Naive B cell (primary cell): ENCODE data around the gene FAM185A. TPM values are rescaled to one million over a fixed set of nuclear protein-coding genes. Genes with fewer than 3 reads are reported as not detected.
A peak's percentile ranks its signal among the peaks of the same experiment; 100 is the strongest.
"Not testable (repeated sequence)": the region's sequence is repeated elsewhere in the genome, so short reads cannot be mapped to it uniquely, and the experiment has no call there.

Source experiments
- ATAC-seq, 2 donors: fragments of 150-1000 bp; cut with Tn5 transposase; 2 replicates each; pipeline ENCODE4 v1.10.0; 2021; ENCODE audit warnings: low read depth in 2 of 2, mild to moderate bottlenecking in 2 of 2, moderate library complexity in 2 of 2
- DNase-seq: peaks from one replicate; pipeline ENCODE4 v3.0.0; 2022
- H3K27ac Mint-ChIP-seq, 6 donors: one replicate each; pipeline ENCODE4 v1.8.0; 2020 to 2022; ENCODE audit warnings: mild to moderate bottlenecking in 6 of 6, mixed read lengths in 6 of 6, moderate library complexity in 5 of 6, inconsistent platforms in 2 of 6
- H3K27me3 Mint-ChIP-seq, 3 donors: one replicate each; pipeline ENCODE4 v1.8.0; 2021 to 2022; ENCODE audit warnings: mixed read lengths in 3 of 3, mild to moderate bottlenecking in 1 of 3
- H3K36me3 Mint-ChIP-seq, 2 donors: one replicate each; pipeline ENCODE4 v1.8.0; 2020 to 2022; ENCODE audit warnings: mixed read lengths in 2 of 2, inconsistent platforms in 1 of 2, mild to moderate bottlenecking in 1 of 2
- H3K4me1 Mint-ChIP-seq, 3 donors: one replicate each; pipeline ENCODE4 v1.8.0; 2020 to 2022; ENCODE audit warnings: mixed read lengths in 3 of 3, inconsistent platforms in 1 of 3, mild to moderate bottlenecking in 1 of 3, moderate library complexity in 1 of 3
- H3K4me3 Mint-ChIP-seq, 8 donors: one replicate each; pipeline ENCODE4 v1.8.0; 2020 to 2022; ENCODE audit warnings: mild to moderate bottlenecking in 8 of 8, mixed read lengths in 8 of 8, moderate library complexity in 8 of 8, inconsistent platforms in 2 of 8
- H3K9me3 Mint-ChIP-seq, 7 donors: one replicate each; pipeline ENCODE4 v1.8.0; 2020 to 2022; ENCODE audit warnings: mixed read lengths in 7 of 7, mild to moderate bottlenecking in 5 of 7, inconsistent platforms in 2 of 7, moderate library complexity in 1 of 7
- polyA plus RNA-seq, 6 donors: library from polyadenylated mRNA; unstranded; fragments of 300-500 nt; fragmentation: Illumina TruSeq; gene quantifications; one replicate each; pipeline ENCODE4 v1.2.3, GENCODE V29; 2021; ENCODE audit warnings: low read depth in 6 of 6

The FAM185A gene
- polyA plus RNA-seq, 6 donors from 2014 or later, result 4.7 to 11.2 (median 6.3) TPM

DNA sequence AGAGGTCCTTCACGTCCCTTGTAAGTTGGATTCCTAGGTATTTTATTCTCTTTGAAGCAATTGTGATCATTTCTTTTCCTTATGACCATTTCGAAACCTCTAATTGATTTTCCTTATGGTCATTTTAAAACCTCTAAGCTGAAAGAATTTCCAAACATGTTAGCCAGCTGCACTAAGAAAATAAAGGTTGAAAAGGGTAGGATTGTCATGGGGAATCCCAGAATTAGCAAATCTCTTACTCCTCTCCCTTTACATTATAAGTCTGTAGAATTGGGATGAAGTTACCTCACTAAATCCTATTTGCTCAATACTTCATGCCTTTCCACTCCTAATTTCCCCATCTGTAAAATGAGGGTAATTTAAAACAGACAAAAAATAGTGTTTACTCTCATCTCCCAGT lies 79.5 kb downstream of the FAM185A start:
- DNase-seq (no peak), ATAC-seq (no peak)
- Mint-ChIP-seq H3K9me3 (peaks cover 0 to 2% (median 0%) of the 10 kb centered on the region in 7 donors), H3K27me3 (no peaks in the 10 kb centered on the region), H3K36me3 (peaks cover 8 to 27% of the 10 kb centered on the region in 2 donors), H3K27ac (no peak overlapping the region), H3K4me1 (no peaks in the 10 kb centered on the region), H3K4me3 (no peak overlapping the region)

DNA sequence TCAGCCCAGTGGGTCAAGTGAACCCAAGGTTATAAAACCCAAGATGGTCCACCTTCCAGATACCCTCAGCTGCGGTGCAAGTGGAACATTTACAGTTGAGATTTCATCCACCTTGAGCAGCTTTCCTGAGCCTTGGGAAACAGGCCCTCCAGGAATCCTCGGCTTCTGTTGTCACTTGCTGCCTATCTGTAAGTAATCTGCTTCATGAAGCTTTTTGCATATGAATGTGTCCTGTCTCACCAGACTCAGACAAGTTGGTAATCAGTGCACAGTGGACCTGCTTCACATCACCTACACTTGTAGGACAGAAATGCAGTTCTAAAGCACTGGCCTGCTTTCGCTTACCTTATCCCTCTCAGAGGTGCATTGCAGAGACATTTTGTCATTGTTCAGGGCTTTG lies 80.3 kb downstream of the FAM185A start:
- no peak for DNase-seq
- H3K36me3 Mint-ChIP-seq, result peaks cover 8 to 24% of the 10 kb centered on the region in 2 donors
- peaks cover 0 to 2% (median 0%) of the 10 kb centered on the region in 7 donors for H3K9me3 Mint-ChIP-seq
- H3K27me3 Mint-ChIP-seq, result no peaks in the 10 kb centered on the region
- H3K4me3 Mint-ChIP-seq, result no peak overlapping the region
- no peak overlapping the region for H3K27ac Mint-ChIP-seq
- H3K4me1 Mint-ChIP-seq, result no peaks in the 10 kb centered on the region
- ATAC-seq, result no peak

- no peaks in the 10 kb centered on the region for H3K27me3 Mint-ChIP-seq
- H3K4me1 Mint-ChIP-seq, result no peaks in the 10 kb centered on the region
- ATAC-seq (no peak), DNase-seq (no peak)
- no peak overlapping the region for H3K4me3 Mint-ChIP-seq
- H3K9me3 Mint-ChIP-seq, result peaks cover 0 to 2% (median 0%) of the 10 kb centered on the region in 7 donors
- no peak overlapping the region for H3K27ac Mint-ChIP-seq
- peaks cover 8 to 24% of the 10 kb centered on the region in 2 donors for H3K36me3 Mint-ChIP-seq
These were observed 81.4 kb downstream of the FAM185A start for GRCh38 chr7:102830197-102830596.

DNA sequence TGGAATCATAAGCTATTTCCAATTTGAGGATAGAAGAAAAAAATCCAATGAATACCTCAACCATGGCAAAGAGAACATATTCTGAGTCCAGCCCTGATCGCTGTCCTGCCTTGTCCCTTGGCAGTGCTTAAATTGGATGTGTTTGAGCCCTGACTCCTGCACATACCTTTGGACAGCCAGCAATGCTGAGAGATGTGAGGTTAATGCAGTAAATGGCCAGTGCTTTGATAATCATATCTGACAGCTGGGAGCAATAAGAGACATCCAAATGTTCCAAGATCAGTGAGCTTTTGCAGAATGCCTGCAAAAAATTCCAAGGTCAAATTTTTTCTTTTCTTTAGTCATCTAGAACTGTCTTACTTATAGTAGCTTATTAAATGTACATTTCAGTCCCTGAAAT lies 83.9 kb downstream of the FAM185A start:
- Mint-ChIP-seq H3K27me3 (no peaks in the 10 kb centered on the region), H3K9me3 (peaks cover 0 to 1% (median 0%) of the 10 kb centered on the region in 7 donors), H3K4me1 (no peaks in the 10 kb centered on the region), H3K27ac (no peak overlapping the region), H3K36me3 (peaks cover 8 to 29% of the 10 kb centered on the region in 2 donors), H3K4me3 (no peak overlapping the region)
- DNase-seq, result no peak
- ATAC-seq, result no peak

DNA sequence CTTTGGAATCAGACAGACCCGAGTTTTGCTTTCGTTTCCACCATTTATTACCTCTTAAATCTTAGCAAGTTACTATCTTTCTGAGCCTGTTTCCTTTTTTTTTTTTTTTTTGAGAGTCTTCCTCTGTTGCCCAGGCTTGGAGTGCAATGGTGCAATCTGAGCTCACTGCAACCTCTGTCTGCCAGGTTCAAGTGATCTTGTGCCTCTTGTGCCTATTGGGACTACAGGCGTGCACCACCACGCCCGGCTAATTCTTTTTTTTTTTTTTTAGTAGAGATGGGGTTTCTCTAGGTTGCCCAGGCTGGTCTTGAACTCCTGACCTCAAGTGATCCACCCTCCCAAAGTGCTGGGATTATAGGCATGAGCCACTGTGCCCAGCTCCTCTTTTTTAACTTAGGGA lies 84.5 kb downstream of the FAM185A start:
- H3K4me3 Mint-ChIP-seq, result no peak overlapping the region
- peaks cover 8 to 29% of the 10 kb centered on the region in 2 donors for H3K36me3 Mint-ChIP-seq
- H3K4me1 Mint-ChIP-seq, result no peaks in the 10 kb centered on the region
- H3K27me3 Mint-ChIP-seq, result no peaks in the 10 kb centered on the region
- H3K27ac Mint-ChIP-seq, result peak overlapping the region in 1 of 6 donors; percentile 36
- no peak for DNase-seq
- no peaks in the 10 kb centered on the region for H3K9me3 Mint-ChIP-seq
- ATAC-seq, result no peak

DNA sequence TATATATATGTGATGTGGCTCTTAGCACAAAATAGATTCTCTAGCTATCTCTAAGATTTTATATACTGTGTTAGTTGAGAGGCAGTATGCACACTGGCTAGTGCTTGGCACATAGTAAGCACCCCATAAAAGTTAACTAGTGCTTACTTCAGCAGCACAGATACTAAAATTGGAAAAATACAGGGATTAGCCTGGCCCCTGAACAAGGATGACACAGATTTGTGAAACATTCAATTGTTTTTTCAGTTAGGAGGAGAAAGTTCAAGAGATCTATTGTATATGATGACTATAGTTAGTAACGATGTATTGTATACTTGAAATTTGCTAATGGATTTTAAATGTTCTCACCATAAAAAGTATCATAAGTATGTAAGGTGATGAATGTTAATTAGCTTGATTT lies 85.7 kb downstream of the FAM185A start:
- Mint-ChIP-seq H3K4me3 (no peak overlapping the region), H3K27ac (no peak overlapping the region), H3K27me3 (no peaks in the 10 kb centered on the region), H3K4me1 (no peaks in the 10 kb centered on the region), H3K36me3 (peaks cover 8 to 25% of the 10 kb centered on the region in 2 donors), H3K9me3 (no peaks in the 10 kb centered on the region)
- ATAC-seq (no peak), DNase-seq (no peak)

DNA sequence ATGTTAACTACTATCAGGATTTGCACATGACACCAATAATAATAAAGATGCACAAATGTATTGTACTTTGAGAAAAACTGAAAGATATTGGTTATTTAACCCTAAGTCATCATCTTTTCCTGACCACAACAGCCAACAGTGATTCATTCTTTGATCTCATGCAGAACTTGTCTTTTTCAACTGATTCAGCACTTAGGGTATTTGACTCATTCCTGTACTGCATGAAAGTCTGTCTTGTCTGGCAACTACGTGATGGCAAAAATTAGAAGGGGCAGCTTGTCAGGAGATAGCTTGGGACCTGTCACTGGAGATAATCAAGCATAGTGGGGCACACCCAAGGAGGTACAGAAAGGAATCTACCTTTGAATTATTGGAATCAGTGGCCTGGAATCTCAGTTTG lies 86.2 kb downstream of the FAM185A start:
- Mint-ChIP-seq H3K4me1 (no peaks in the 10 kb centered on the region), H3K36me3 (peaks cover 3 to 24% of the 10 kb centered on the region in 2 donors), H3K27ac (no peak overlapping the region), H3K27me3 (no peaks in the 10 kb centered on the region), H3K9me3 (no peaks in the 10 kb centered on the region), H3K4me3 (no peak overlapping the region)
- ATAC-seq (no peak), DNase-seq (no peak)

DNA sequence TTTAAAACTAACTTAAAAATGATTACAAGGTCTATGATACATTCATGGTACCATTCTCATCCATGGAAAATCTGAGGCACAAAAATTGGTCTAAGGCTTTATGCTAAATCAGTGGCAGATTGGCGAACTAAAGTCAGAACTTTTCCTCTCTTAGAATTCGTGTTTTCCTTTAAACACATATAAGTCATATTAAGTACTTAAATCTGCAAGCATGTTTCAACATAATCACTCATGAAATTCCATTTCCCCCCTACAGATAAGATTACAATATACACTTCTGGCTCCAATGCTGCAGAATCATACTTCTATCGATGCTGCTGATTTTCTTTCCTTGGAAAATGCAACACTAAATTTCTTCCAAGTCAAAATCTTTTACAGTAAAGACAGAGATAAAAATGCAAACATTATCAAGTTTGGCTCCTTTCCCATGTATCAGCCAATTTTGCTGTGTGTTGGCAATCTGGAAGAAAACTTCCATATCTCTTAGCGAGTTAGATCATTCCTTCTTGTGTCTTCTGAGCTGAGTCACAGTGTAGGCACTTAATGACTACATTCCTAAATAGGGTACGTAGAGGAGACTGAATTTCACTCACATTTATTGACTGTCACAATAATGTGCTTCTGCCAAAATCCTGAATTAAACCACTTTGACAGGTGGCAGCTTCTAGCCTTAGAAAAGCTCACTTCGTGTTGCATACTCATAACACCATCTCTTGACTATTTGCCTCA lies 87.6 kb downstream of the FAM185A start:
- no peak overlapping the region for H3K4me3 Mint-ChIP-seq
- ATAC-seq, result no peak
- H3K36me3 Mint-ChIP-seq, result peaks cover 0 to 18% of the 10 kb centered on the region in 2 donors
- no peak for DNase-seq
- no peaks in the 10 kb centered on the region for H3K4me1 Mint-ChIP-seq
- H3K9me3 Mint-ChIP-seq, result no peaks in the 10 kb centered on the region
- H3K27me3 Mint-ChIP-seq, result no peaks in the 10 kb centered on the region
- H3K27ac Mint-ChIP-seq, result no peak overlapping the region

DNA sequence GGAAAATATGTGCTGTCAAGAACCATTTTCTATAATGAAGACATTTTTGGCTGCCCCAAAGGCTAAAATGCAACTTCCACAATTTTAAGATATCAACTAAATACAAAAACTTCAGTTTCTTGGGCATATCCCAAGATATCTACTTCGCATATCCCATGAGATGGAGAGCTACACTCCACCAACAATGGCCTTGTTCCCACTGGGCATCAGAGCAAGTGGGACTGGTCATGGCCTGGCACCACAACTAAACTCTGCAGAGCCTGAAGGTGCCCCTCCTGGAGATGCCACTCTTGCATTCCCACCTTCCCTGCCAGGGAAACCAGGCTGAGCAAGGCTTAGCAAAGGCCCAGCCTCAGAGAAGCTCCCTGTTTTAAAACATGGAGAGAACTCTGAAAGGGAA lies 88.2 kb downstream of the FAM185A start:
- H3K27me3 Mint-ChIP-seq, result no peaks in the 10 kb centered on the region
- H3K9me3 Mint-ChIP-seq, result no peaks in the 10 kb centered on the region
- DNase-seq (no peak), ATAC-seq (no peak)
- no peak overlapping the region for H3K27ac Mint-ChIP-seq
- no peak overlapping the region for H3K4me3 Mint-ChIP-seq
- H3K4me1 Mint-ChIP-seq, result no peaks in the 10 kb centered on the region
- peaks cover 0 to 13% of the 10 kb centered on the region in 2 donors for H3K36me3 Mint-ChIP-seq

- H3K4me3 Mint-ChIP-seq, result no peak overlapping the region
- ATAC-seq, result no peak
- H3K9me3 Mint-ChIP-seq, result no peaks in the 10 kb centered on the region
- DNase-seq, result no peak
- no peaks in the 10 kb centered on the region for H3K27me3 Mint-ChIP-seq
- no peak overlapping the region for H3K27ac Mint-ChIP-seq
- H3K36me3 Mint-ChIP-seq, result peaks cover 0 to 11% of the 10 kb centered on the region in 2 donors
- no peaks in the 10 kb centered on the region for H3K4me1 Mint-ChIP-seq
These were observed 89.0 kb downstream of the FAM185A start for GRCh38 chr7:102837802-102838201.

DNA sequence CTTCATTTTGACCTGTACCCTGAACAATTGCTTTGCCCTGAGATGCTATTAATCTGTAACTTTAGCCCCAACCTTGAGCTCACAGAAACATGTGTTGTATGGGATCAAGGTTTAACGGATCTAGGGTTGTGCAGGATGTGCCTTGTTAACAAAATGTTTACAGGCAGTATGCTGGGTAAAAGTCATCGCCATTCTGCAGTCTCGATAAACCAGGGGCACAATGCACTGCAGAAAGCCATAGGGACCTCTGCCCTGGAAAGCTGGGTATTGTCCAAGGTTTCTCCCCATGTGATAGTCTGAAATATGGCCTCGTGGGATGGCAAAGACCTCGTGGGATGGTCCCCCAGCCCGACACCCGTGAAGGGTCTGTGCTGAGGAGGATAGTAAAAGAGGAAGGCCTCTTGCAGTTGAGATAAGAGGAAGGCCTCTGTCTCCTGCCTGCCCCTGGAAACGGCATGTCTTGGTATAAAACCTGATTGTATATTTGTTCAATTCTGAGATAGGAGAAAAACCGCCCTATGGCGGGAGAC lies 89.8 kb downstream of the FAM185A start:
- H3K27ac Mint-ChIP-seq, H3K4me1 Mint-ChIP-seq, H3K4me3 Mint-ChIP-seq, H3K9me3 Mint-ChIP-seq, H3K27me3 Mint-ChIP-seq, ATAC-seq, DNase-seq: not testable (repeated sequence)
- peaks cover 0 to 11% of the 10 kb centered on the region in 2 donors for H3K36me3 Mint-ChIP-seq

- Mint-ChIP-seq H3K4me1 (no peaks in the 10 kb centered on the region), H3K4me3 (no peak overlapping the region), H3K27me3 (no peaks in the 10 kb centered on the region), H3K27ac (no peak overlapping the region), H3K36me3 (peaks cover 0 to 11% of the 10 kb centered on the region in 2 donors), H3K9me3 (no peaks in the 10 kb centered on the region)
- DNase-seq (no peak), ATAC-seq (no peak)
These were observed 91.6 kb downstream of the FAM185A start for GRCh38 chr7:102840404-102840803.

DNA sequence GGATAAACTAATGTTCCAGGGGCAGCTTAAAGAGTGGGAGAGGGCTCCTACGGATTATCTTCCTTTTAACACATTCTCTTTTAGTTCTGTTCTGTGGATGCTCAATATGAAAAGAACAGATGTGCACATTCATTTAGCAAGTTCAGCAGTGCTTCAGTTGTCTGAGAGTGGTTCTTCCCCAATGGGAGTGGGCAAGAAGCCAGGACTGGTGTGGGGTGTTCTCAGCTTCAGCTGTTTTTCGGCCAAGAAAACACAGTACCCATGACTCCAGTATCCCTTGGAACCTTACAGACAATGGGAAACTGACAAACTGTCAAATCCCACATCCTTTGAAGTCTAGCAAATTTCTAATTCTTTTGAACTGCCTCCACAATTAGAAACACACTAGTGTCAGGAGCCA lies 92.5 kb downstream of the FAM185A start:
- ATAC-seq, result no peak

GRCh38 chr7:102842284-102842683 lies 93.5 kb downstream of the FAM185A start:
- H3K4me3 Mint-ChIP-seq, result no peak overlapping the region
- H3K4me1 Mint-ChIP-seq, result no peaks in the 10 kb centered on the region
- no peak for ATAC-seq
- DNase-seq, result no peak
- H3K36me3 Mint-ChIP-seq, result no peaks in the 10 kb centered on the region
- no peak overlapping the region for H3K27ac Mint-ChIP-seq
- no peaks in the 10 kb centered on the region for H3K27me3 Mint-ChIP-seq
- no peaks in the 10 kb centered on the region for H3K9me3 Mint-ChIP-seq

More for the DNA sequence above, 92.5 kb downstream of the FAM185A start:
- Mint-ChIP-seq H3K27ac (peak overlapping the region in 1 of 6 donors; percentile 41), H3K9me3 (no peaks in the 10 kb centered on the region), H3K36me3 (peaks cover 0 to 7% of the 10 kb centered on the region in 2 donors), H3K4me1 (no peaks in the 10 kb centered on the region), H3K27me3 (no peaks in the 10 kb centered on the region), H3K4me3 (no peak overlapping the region)
- no peak for DNase-seq
